Adrenal gland (tissue), 12 donors: ENCODE data around the gene PPFIA1. TPM values are rescaled to one million over a fixed set of nuclear protein-coding genes. Genes with fewer than 3 reads are reported as not detected.

ENCODE experiments used
- DNase-seq, 7 donors: peaks; one replicate each; pipeline ENCODE4 v3.0.0-alpha.2; 2019 to 2020
- H3K27ac ChIP-seq, 5 donors: fragments of 200-600 bp; sonication (generic) in 4 of 5; 1 replicate in 3 of 5; 2 replicates in 2 of 5; pipeline versions ENCODE4 v1.5.1 to v1.8.0; 2016 to 2020; ENCODE audit warnings: mild to moderate bottlenecking in 1 of 5
- H3K27me3 ChIP-seq: fragments of 200-600 bp; 2 replicates; pipeline ENCODE4 v1.8.0; 2021
- H3K36me3 ChIP-seq, 2 donors: fragments of 200-600 bp; replicated peaks in 1 of 2; 1 replicate in 1 of 2; 2 replicates in 1 of 2; pipeline versions ENCODE4 v1.5.1 to v1.8.0; 2018 to 2022
- H3K4me1 ChIP-seq, 2 donors: fragments of 200-600 bp; replicated peaks in 1 of 2; 1 replicate in 1 of 2; 2 replicates in 1 of 2; pipeline versions ENCODE4 v1.5.1 to v1.8.0; 2018 to 2021
- H3K4me3 ChIP-seq, 4 donors: fragments of 200-600 bp; sonication (generic) in 3 of 4; one replicate each; pipeline ENCODE4 v1.5.1; 2016 to 2018
- H3K9me3 ChIP-seq, 3 donors: fragments of 200-600 bp; sonication (generic) in 1 of 3; replicated peaks in 1 of 3; 1 replicate in 2 of 3; 2 replicates in 1 of 3; pipeline versions ENCODE4 v1.5.1 to v1.8.0; 2016 to 2021
- CTCF ChIP-seq, 6 experiments: fragments of 450-650 bp in 4 of 6; fragments of 200-600 bp in 2 of 6; sonication (generic) in 1 of 6; IDR thresholded peaks; 1 replicate in 5 of 6; 2 replicates in 1 of 6; pipeline versions ENCODE4 v1.5.1 to v1.8.0; 2016 to 2021; ENCODE audit warnings: antibody characterized with exemption in 6 of 6, mild to moderate bottlenecking in 2 of 6, moderate library complexity in 1 of 6
- POLR2A ChIP-seq, 2 donors: fragments of 450-650 bp; IDR thresholded peaks; one replicate each; pipeline ENCODE4 v1.6.1; 2017; ENCODE audit warnings: antibody characterized with exemption in 2 of 2, mild to moderate bottlenecking in 2 of 2, moderate library complexity in 1 of 2
- WGBS, 4 donors: extraction: QIAGEN DNeasy Blood & Tissue Kit in 2 of 4; methylation state at CpG; one replicate each; pipeline versions ENCODE4 v1.1.5 to v1.1.7; 2013 to 2017; 5-methylcytosine and 5-hydroxymethylcytosine counted together
- intact Hi-C, 2 donors: fragments of 100-400 bp; cut with DNase I; formaldehyde crosslinking; loops; one replicate each; pipeline versions ENCODE4 v1.14.1 to v1.15.0; 2022 to 2023
- polyA plus RNA-seq, 3 donors: library from polyadenylated mRNA; stranded (reverse); fragments of 200-250 nt in 2 of 3; fragments of 350-450 nt in 1 of 3; fragmentation: Illumina TruSeq in 1 of 3; extraction: RNeasy Lipid Tissue Mini Kit (QIAGEN cat#74804) in 1 of 3; gene quantifications; one replicate each; pipeline ENCODE4 v1.2.3, GENCODE V29; 2013 to 2014
- total RNA-seq, 9 donors: library from RNA; depleted of rRNA in 4 of 9; stranded (reverse); fragments of >200 nt in 4 of 9; fragments of 120-200 nt in 1 of 9; fragmentation: NEBNext Ultra II Directional in 1 of 9; extraction: Animal tissue kit (Norgen Biotek cat#: 25700) in 1 of 9; gene quantifications; one replicate each; pipeline versions ENCODE4 v1.1.0 to v1.2.4, GENCODE V29; 2013 to 2023
- donor health status: healthy with polysubstance abuse.
- donor health status: Bipolar disorder and iron deficiency.
- donor health status: DM: yes; HTN: yes; CAD: no.
- donor health status: DM: no; HTN: no; CAD: no.
- donor health status: DM: no; HTN: no; CAD: no.
- donor health status: DM: yes; HTN: yes; CAD: no.

The PPFIA1 gene
- total and polyA plus RNA-seq, 12 donors, result 25.8 to 58.6 (median 35.7) TPM

DNA sequence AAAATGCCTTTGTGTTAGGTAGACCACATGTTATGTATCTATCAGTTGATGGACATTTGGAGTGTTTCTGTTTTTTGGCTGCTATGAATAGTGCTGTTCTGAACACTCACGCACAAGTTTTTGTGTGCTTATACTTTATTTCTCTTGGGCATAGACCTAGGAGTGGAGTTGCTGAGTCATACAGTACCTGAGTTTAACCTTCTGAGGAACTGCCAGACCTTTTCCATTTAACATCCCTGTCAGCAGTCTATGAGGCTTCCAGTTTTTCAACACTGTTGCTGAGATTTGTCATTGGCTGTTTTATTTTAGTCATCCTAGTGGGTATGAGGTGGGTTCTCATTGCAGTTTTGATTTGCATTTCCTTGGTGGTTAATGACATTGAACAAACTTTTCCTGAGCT lies 132.2 kb downstream of the PPFIA1 start:
- WGBS, 4 donors, result 27 to 65% (median 56%) methylated on average over 1 of the region's 1 CpG
- H3K27me3 ChIP-seq, result no peaks in the 10 kb centered on the region
- intact Hi-C loops, result no loop called here
- no peaks in the 10 kb centered on the region for H3K9me3 ChIP-seq
- DNase-seq, result no peak
- TF ChIP-seq POLR2A (IDR thresholded peaks at IDR 0.05), result no peak
- TF ChIP-seq CTCF (IDR thresholded peaks at IDR 0.05), result no peak
- H3K27ac ChIP-seq, result peak overlapping the region in 2 of 5 donors; percentile 52 to 56
- peaks cover 0 to 26% of the 10 kb centered on the region in 2 donors for H3K36me3 ChIP-seq
- no peak overlapping the region for H3K4me3 ChIP-seq
- peaks cover 25 to 40% of the 10 kb centered on the region in 2 donors for H3K4me1 ChIP-seq

- Histone ChIP-seq H3K36me3 (peaks cover 0 to 41% of the 10 kb centered on the region in 2 donors), H3K27me3 (no peaks in the 10 kb centered on the region), H3K4me3 (no peak overlapping the region), H3K9me3 (no peaks in the 10 kb centered on the region), H3K4me1 (peaks cover 20 to 36% of the 10 kb centered on the region in 2 donors), H3K27ac (no peak overlapping the region)
- intact Hi-C loops, result no loop called here
- DNase-seq, result no peak
- TF ChIP-seq CTCF (IDR thresholded peaks at IDR 0.05) (no peak), POLR2A (IDR thresholded peaks at IDR 0.05) (no peak)
- WGBS, 4 donors, result 85 to 92% (median 92%) methylated on average over 11 of the region's 11 CpGs
Measured at GRCh38 chr11:70404244-70404643, 133.8 kb downstream of the PPFIA1 start.

DNA sequence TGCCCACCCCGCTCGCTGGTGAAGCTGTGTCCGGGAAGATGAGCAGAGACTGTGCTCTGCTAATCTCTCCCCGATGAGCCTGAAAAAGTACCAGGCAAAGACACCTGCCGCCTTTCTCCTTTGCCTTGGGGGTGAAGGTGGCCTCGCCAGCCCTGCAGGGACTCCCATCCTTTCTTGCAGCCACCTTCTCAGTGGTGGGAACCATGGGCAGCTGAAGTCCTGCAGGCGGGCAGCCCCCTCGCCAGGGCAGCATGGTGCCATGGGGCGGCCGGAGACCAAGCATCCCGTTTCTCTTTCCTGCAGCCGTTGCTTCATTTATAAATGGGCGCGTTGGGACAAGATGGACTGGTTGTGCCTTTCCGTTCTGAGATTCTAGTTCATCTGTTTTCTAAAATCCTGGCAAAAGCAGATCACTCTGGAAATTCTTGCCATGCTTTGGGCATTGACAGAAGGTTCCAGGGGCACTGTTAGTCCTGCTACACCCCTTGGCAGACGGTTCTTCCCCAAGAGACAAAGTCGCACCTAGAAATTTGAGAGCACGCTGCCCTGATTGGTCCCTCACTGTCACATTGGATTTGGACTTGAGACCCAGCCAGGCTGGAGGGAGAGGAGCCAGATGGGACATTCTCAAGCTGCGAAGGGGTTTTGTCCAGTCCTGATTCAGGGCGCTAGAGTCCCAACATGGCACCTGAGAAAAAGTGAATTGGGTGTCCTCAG lies 135.3 kb downstream of the PPFIA1 start:
- peaks cover 0 to 57% of the 10 kb centered on the region in 2 donors for H3K36me3 ChIP-seq
- no peak for DNase-seq

GRCh38 chr11:70407121-70407520 lies 136.6 kb downstream of the PPFIA1 start:
- TF ChIP-seq CTCF (IDR thresholded peaks at IDR 0.05) (no peak), POLR2A (IDR thresholded peaks at IDR 0.05) (no peak)
- Histone ChIP-seq H3K27ac (no peak overlapping the region), H3K27me3 (no peaks in the 10 kb centered on the region), H3K36me3 (peaks cover 0 to 69% of the 10 kb centered on the region in 2 donors), H3K4me3 (no peak overlapping the region), H3K9me3 (no peaks in the 10 kb centered on the region), H3K4me1 (peaks cover 7 to 8% of the 10 kb centered on the region in 2 donors)
- intact Hi-C loops, result no loop called here
- no peak for DNase-seq
- 84 to 95% (median 90%) methylated on average over 11 to 13 of the region's 13 CpGs for WGBS, 4 donors

More for the DNA sequence above, 135.3 kb downstream of the PPFIA1 start:
- no peak overlapping the region for H3K27ac ChIP-seq
- no peak overlapping the region for H3K4me3 ChIP-seq
- H3K9me3 ChIP-seq, result no peaks in the 10 kb centered on the region
- intact Hi-C loops, result no loop called here
- TF ChIP-seq CTCF (IDR thresholded peaks at IDR 0.05), result no peak
- peaks cover 8 to 20% of the 10 kb centered on the region in 2 donors for H3K4me1 ChIP-seq
- H3K27me3 ChIP-seq, result no peaks in the 10 kb centered on the region
- 88 to 95% (median 93%) methylated on average over 18 to 20 of the region's 20 CpGs for WGBS, 4 donors
